Tibial nerve (tissue), 3 donors: Measurements from ENCODE around the gene PDGFA.

Experiments
- POLR2A ChIP-seq, 2 donors: fragments of 450-650 bp; IDR thresholded peaks; one replicate each; pipeline ENCODE4 v1.6.1; 2017; ENCODE audit warnings: antibody characterized with exemption in 2 of 2, mild to moderate bottlenecking in 2 of 2, moderate library complexity in 2 of 2
- TF ChIP-seq, protein P1 (sequence below), 5 experiments: fragments of 200-600 bp in 3 of 5; fragments of 450-650 bp in 2 of 5; sonication (generic) in 3 of 5; IDR thresholded peaks; one replicate each; pipeline ENCODE4 v1.5.1; 2016 to 2019; ENCODE audit warnings: antibody characterized with exemption in 5 of 5, mild to moderate bottlenecking in 3 of 5, moderate library complexity in 2 of 5

DNA sequence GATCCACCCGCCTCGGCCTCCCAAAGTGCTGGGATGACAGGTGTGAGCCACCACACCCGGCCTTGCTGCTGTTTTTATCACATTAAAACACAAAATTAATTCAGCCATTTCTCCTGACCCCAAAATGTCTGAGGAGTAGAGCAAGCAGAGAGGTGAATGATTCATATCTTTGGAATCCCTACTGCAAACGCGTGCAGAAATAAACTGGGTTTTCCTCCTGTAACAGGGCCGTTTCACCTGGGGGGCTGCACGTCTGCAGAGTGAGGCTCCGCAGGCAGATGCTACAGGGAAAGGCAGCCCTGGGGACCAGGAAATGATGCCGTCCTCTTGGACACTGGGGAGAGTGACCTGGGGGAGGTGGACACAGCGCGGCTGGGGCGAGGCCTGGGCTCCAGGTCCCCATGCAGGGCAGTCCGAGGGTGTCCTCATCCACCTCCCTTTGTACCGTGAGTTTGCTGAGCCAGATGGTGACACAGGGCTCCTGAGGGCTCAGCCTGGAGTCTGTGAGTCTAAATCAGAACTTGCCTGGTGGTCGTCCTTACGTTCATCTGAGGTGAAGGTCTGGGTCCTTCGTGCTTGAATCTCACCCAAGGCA, 41.9 kb downstream of the PDGFA start:
- no peak for TF ChIP-seq POLR2A (IDR thresholded peaks at IDR 0.05)
- TF ChIP-seq, protein P1, sequence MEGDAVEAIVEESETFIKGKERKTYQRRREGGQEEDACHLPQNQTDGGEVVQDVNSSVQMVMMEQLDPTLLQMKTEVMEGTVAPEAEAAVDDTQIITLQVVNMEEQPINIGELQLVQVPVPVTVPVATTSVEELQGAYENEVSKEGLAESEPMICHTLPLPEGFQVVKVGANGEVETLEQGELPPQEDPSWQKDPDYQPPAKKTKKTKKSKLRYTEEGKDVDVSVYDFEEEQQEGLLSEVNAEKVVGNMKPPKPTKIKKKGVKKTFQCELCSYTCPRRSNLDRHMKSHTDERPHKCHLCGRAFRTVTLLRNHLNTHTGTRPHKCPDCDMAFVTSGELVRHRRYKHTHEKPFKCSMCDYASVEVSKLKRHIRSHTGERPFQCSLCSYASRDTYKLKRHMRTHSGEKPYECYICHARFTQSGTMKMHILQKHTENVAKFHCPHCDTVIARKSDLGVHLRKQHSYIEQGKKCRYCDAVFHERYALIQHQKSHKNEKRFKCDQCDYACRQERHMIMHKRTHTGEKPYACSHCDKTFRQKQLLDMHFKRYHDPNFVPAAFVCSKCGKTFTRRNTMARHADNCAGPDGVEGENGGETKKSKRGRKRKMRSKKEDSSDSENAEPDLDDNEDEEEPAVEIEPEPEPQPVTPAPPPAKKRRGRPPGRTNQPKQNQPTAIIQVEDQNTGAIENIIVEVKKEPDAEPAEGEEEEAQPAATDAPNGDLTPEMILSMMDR (IDR thresholded peaks at IDR 0.05): no peak
